Measurements from ENCODE around the gene PRAME.
"Not testable (repeated sequence)": the region's sequence is repeated elsewhere in the genome, so short reads cannot be mapped to it uniquely, and the experiment has no call there.

The PRAME gene

GRCh38 chr22:22550789-22551434, 8.2 kb downstream of the PRAME start:
- DNase-seq (ENCODE audit: low spot score): no peak

GRCh38 chr22:22548910-22549309, 10.2 kb downstream of the PRAME start:
- DNase-seq (ENCODE audit: low spot score): no peak

GRCh38 chr22:22548317-22548716, 10.7 kb downstream of the PRAME start:
- DNase-seq (ENCODE audit: low spot score): no peak

- DNase-seq (ENCODE audit: low spot score): no peak
These were observed 11.3 kb downstream of the PRAME start for GRCh38 chr22:22547692-22548300.

GRCh38 chr22:22547226-22547625, 11.8 kb downstream of the PRAME start:
- DNase-seq (ENCODE audit: low spot score): no peak

GRCh38 chr22:22546490-22546889, 12.6 kb downstream of the PRAME start:
- no peak for DNase-seq (ENCODE audit: low spot score)

GRCh38 chr22:22545084-22545483, 14.0 kb downstream of the PRAME start:
- DNase-seq (ENCODE audit: low spot score): no peak

- DNase-seq (ENCODE audit: low spot score): no peak
These were observed 20.7 kb downstream of the PRAME start for GRCh38 chr22:22538226-22538989.

- no peak for DNase-seq (ENCODE audit: low spot score)
These were observed 22.1 kb downstream of the PRAME start for GRCh38 chr22:22536916-22537315.

- DNase-seq (ENCODE audit: low spot score): no peak
These were observed 22.6 kb downstream of the PRAME start for GRCh38 chr22:22536515-22536914.

GRCh38 chr22:22535662-22536061, 23.4 kb downstream of the PRAME start:
- DNase-seq (ENCODE audit: low spot score): no peak

GRCh38 chr22:22534604-22535415, 24.3 kb downstream of the PRAME start:
- no peak for DNase-seq (ENCODE audit: low spot score)

GRCh38 chr22:22533863-22534262, 25.2 kb downstream of the PRAME start:
- no peak for DNase-seq (ENCODE audit: low spot score)

- DNase-seq (ENCODE audit: low spot score): no peak
These were observed 25.6 kb downstream of the PRAME start for GRCh38 chr22:22533417-22533816.

GRCh38 chr22:22532547-22533071, 26.5 kb downstream of the PRAME start:
- not testable (repeated sequence) for DNase-seq (ENCODE audit: low spot score)

- no peak for DNase-seq (ENCODE audit: low spot score)
These were observed 27.1 kb downstream of the PRAME start for GRCh38 chr22:22531770-22532546.

- DNase-seq (ENCODE audit: low spot score): no peak
These were observed 30.3 kb downstream of the PRAME start for GRCh38 chr22:22528780-22529179.

GRCh38 chr22:22527312-22527711, 31.8 kb downstream of the PRAME start:
- DNase-seq (ENCODE audit: low spot score): no peak

GRCh38 chr22:22526125-22526912, 32.7 kb downstream of the PRAME start:
- DNase-seq (ENCODE audit: low spot score): no peak

GRCh38 chr22:22523494-22523893, 35.6 kb downstream of the PRAME start:
- DNase-seq (ENCODE audit: low spot score): no peak

- DNase-seq (ENCODE audit: low spot score): no peak
These were observed 37.4 kb downstream of the PRAME start for GRCh38 chr22:22521631-22522030.

All from hepatic stellate cell (primary cell).